ENCODE results near the gene TSPO2.

Gene TSPO2

DNA sequence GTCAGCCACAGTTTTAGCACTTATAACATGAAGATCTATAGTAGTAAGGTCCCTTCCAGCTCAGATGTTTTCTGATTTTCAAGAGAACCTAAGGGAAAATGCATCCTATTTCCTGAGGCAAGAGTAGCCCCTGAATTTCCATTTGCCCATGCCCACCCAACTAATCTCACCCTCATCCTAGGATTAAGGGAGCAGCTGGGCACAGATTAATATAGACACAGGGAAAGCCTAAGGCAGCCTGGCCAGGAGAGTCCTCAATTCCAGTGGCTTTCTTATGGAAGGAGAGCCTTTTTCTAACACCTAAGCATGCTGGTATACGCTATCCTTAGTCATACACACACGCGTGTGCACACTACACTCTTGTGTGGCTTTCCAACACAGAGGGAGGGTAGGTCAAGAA lies 12.2 kb downstream of the TSPO2 start:
- no peaks in the 10 kb centered on the region for H3K4me1 ChIP-seq (ENCODE audit: insufficient read depth, insufficient read length)
- H3K9ac ChIP-seq (ENCODE audit: insufficient read length, low read depth), result no peak overlapping the region
- H3K36me3 ChIP-seq (ENCODE audit: insufficient read depth, insufficient read length, low read length), result no peaks in the 10 kb centered on the region
- TF ChIP-seq ZNF274 (IDR thresholded peaks at IDR 0.05; ENCODE audit: low read depth, low read length) (no peak), YY1 (IDR thresholded peaks at IDR 0.05; ENCODE audit: insufficient read depth, insufficient read length) (no peak), SUZ12 (IDR thresholded peaks at IDR 0.05; ENCODE audit: extremely low read depth, insufficient read depth, insufficient read length) (no peak)
- no peak for DNase-seq (ENCODE audit: low read depth, low spot score)
- H3K27me3 ChIP-seq (ENCODE audit: insufficient read depth, insufficient read length), result no peaks in the 10 kb centered on the region
- no peak overlapping the region for H3K4me3 ChIP-seq (ENCODE audit: insufficient read length, low read depth)
- no peaks in the 10 kb centered on the region for H3K9me3 ChIP-seq (ENCODE audit: insufficient read depth, low read length)

DNA sequence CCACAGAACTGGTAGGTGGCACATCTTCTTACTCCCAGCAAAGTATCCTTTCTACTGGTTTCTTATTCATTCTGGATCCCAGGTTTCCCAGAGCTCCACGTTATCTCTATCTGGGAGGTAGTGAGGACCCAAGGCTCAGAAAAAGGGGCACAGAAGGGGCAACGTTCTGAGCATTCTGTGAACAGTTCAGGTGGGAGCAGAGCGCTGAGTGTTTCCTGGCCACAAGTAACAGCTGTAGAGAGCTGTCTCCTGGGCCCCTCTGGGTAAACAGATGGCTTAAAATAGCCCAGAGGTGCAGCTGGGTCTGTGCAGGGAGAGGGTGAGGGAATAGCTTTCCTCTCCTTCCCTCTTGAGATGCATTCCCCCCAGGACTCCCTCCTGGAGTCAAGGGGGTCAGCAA lies 12.9 kb downstream of the TSPO2 start:
- Histone ChIP-seq H3K27me3 (ENCODE audit: insufficient read depth, insufficient read length) (no peaks in the 10 kb centered on the region), H3K9ac (ENCODE audit: insufficient read length, low read depth) (no peak overlapping the region)

DNA sequence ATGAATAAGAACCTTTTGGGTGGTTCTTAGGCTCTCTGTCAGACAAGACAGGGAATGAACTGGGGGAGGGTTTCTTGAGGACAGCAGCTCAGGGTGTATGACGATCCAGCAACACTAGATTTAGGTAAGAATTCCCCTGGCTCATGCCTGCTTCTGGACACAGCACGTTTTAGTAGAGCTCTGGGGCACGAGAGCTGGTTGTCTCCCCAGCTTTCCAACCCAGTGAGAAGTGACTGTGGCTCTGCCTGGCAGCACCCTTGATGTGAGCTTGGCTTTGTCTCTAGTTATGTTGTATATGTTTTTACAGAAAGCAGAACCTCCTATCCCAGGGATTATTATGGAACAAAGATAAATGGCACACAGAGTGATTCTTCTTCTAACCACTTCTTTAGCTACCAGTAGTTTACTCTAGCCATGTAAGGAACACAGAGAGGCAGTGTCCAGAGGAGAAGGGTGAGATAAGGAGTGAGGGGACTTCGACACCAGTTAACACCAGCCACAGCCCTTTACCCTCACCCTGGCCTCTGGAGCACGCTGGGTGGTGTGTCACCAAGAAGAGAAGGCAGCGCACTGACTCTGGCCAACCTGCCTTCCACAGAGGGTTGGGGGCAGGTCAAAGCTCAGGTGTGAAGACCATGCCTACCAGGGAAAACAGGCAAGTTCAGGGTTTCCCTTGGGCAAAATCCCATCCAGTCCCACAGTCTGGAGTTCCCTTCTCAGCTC lies 14.7 kb downstream of the TSPO2 start:
- TF ChIP-seq SUZ12 (IDR thresholded peaks at IDR 0.05; ENCODE audit: extremely low read depth, insufficient read depth, insufficient read length), result no peak
- TF ChIP-seq YY1 (IDR thresholded peaks at IDR 0.05; ENCODE audit: insufficient read depth, insufficient read length), result no peak
- no peak for TF ChIP-seq ZNF274 (IDR thresholded peaks at IDR 0.05; ENCODE audit: low read depth, low read length)
- no peak overlapping the region for H3K4me3 ChIP-seq (ENCODE audit: insufficient read length, low read depth)
- no peaks in the 10 kb centered on the region for H3K9me3 ChIP-seq (ENCODE audit: insufficient read depth, low read length)
- H3K36me3 ChIP-seq (ENCODE audit: insufficient read depth, insufficient read length, low read length), result peaks cover 6% of the 10 kb centered on the region
- DNase-seq (ENCODE audit: low read depth, low spot score), result no peak
- H3K4me1 ChIP-seq (ENCODE audit: insufficient read depth, insufficient read length), result no peaks in the 10 kb centered on the region
- no peaks in the 10 kb centered on the region for H3K27me3 ChIP-seq (ENCODE audit: insufficient read depth, insufficient read length)
- no peak overlapping the region for H3K9ac ChIP-seq (ENCODE audit: insufficient read length, low read depth)

More for the DNA sequence above, 12.9 kb downstream of the TSPO2 start:
- Histone ChIP-seq H3K36me3 (ENCODE audit: insufficient read depth, insufficient read length, low read length) (no peaks in the 10 kb centered on the region), H3K9me3 (ENCODE audit: insufficient read depth, low read length) (no peaks in the 10 kb centered on the region), H3K4me3 (ENCODE audit: insufficient read length, low read depth) (no peak overlapping the region), H3K4me1 (ENCODE audit: insufficient read depth, insufficient read length) (no peaks in the 10 kb centered on the region)
- TF ChIP-seq SUZ12 (IDR thresholded peaks at IDR 0.05; ENCODE audit: extremely low read depth, insufficient read depth, insufficient read length) (no peak), YY1 (IDR thresholded peaks at IDR 0.05; ENCODE audit: insufficient read depth, insufficient read length) (no peak), ZNF274 (IDR thresholded peaks at IDR 0.05; ENCODE audit: low read depth, low read length) (no peak)
- DNase-seq (ENCODE audit: low read depth, low spot score), result no peak

DNA sequence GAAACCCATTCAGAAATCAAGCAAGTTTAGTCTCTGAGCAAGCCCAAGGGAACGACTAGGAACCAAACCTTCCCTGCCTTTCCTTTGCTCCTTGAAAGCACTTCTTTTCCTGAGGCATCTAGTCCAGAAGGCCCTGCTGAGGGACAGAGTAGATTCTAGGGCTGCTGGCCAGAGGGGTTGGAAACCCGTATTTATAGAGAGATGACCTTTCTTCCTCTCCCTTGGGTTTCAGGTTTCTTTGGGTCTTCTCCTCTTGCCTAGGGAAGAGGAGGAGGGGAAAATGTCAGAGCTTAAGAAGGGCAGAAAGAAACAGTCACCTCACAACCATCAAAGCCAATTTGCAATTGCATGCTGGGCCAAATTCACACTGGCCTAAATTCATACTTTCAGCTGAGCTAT lies 16.5 kb downstream of the TSPO2 start:
- Histone ChIP-seq H3K4me3 (ENCODE audit: insufficient read length, low read depth) (no peak overlapping the region), H3K4me1 (ENCODE audit: insufficient read depth, insufficient read length) (no peaks in the 10 kb centered on the region), H3K9me3 (ENCODE audit: insufficient read depth, low read length) (no peaks in the 10 kb centered on the region), H3K9ac (ENCODE audit: insufficient read length, low read depth) (no peak overlapping the region), H3K27me3 (ENCODE audit: insufficient read depth, insufficient read length) (no peaks in the 10 kb centered on the region), H3K36me3 (ENCODE audit: insufficient read depth, insufficient read length, low read length) (peaks cover 7% of the 10 kb centered on the region)
- TF ChIP-seq SUZ12 (IDR thresholded peaks at IDR 0.05; ENCODE audit: extremely low read depth, insufficient read depth, insufficient read length) (no peak), ZNF274 (IDR thresholded peaks at IDR 0.05; ENCODE audit: low read depth, low read length) (no peak), YY1 (IDR thresholded peaks at IDR 0.05; ENCODE audit: insufficient read depth, insufficient read length) (no peak)
- DNase-seq (ENCODE audit: low read depth, low spot score), result no peak

DNA sequence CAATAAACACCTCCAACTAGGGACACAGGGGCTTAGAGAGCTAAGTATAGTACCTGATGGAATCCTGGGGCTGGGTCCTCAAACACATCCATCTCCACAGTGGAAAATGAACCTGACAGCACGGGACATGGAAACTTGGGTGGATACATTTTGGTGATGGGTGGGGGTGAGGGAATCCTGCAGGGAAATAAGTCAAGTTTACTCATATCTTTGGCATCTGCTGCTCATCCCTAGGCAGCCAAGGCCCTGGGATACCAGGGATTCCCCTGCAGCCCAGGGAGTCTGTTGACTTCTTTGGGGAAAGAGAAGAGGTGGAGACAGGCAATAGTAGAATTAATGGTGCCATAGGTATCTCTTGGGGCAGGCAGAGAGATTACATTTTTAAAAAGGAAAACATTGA lies 17.3 kb downstream of the TSPO2 start:
- TF ChIP-seq SUZ12 (IDR thresholded peaks at IDR 0.05; ENCODE audit: extremely low read depth, insufficient read depth, insufficient read length) (no peak), ZNF274 (IDR thresholded peaks at IDR 0.05; ENCODE audit: low read depth, low read length) (no peak), YY1 (IDR thresholded peaks at IDR 0.05; ENCODE audit: insufficient read depth, insufficient read length) (no peak)
- Histone ChIP-seq H3K9ac (ENCODE audit: insufficient read length, low read depth) (no peak overlapping the region), H3K9me3 (ENCODE audit: insufficient read depth, low read length) (no peaks in the 10 kb centered on the region), H3K4me3 (ENCODE audit: insufficient read length, low read depth) (no peak overlapping the region), H3K4me1 (ENCODE audit: insufficient read depth, insufficient read length) (no peaks in the 10 kb centered on the region), H3K36me3 (ENCODE audit: insufficient read depth, insufficient read length, low read length) (peaks cover 15% of the 10 kb centered on the region), H3K27me3 (ENCODE audit: insufficient read depth, insufficient read length) (no peaks in the 10 kb centered on the region)
- no peak for DNase-seq (ENCODE audit: low read depth, low spot score)

DNA sequence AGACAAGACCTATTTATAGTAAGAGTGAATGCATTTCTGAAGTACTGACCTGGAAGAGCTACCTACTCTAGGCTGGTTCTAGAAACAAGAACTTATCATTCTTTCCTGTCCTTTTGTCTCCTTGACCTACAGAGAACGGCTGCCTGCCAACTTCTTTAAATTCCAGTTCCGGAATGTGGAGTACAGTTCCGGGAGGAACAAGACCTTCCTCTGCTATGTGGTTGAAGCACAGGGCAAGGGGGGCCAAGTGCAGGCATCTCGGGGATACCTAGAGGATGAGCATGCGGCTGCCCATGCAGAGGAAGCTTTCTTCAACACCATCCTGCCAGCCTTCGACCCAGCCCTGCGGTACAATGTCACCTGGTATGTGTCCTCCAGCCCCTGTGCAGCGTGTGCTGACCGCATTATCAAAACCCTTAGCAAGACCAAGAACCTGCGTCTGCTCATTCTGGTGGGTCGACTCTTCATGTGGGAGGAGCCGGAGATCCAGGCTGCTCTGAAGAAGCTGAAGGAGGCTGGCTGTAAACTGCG lies 19.0 kb downstream of the TSPO2 start:
- no peaks in the 10 kb centered on the region for H3K4me1 ChIP-seq (ENCODE audit: insufficient read depth, insufficient read length)
- no peaks in the 10 kb centered on the region for H3K9me3 ChIP-seq (ENCODE audit: insufficient read depth, low read length)
- H3K36me3 ChIP-seq (ENCODE audit: insufficient read depth, insufficient read length, low read length), result peaks cover 26% of the 10 kb centered on the region
- H3K9ac ChIP-seq (ENCODE audit: insufficient read length, low read depth), result no peak overlapping the region
- H3K4me3 ChIP-seq (ENCODE audit: insufficient read length, low read depth), result no peak overlapping the region
- no peak for DNase-seq (ENCODE audit: low read depth, low spot score)
- H3K27me3 ChIP-seq (ENCODE audit: insufficient read depth, insufficient read length), result no peaks in the 10 kb centered on the region
- TF ChIP-seq YY1 (IDR thresholded peaks at IDR 0.05; ENCODE audit: insufficient read depth, insufficient read length), result no peak
- no peak for TF ChIP-seq ZNF274 (IDR thresholded peaks at IDR 0.05; ENCODE audit: low read depth, low read length)
- no peak for TF ChIP-seq SUZ12 (IDR thresholded peaks at IDR 0.05; ENCODE audit: extremely low read depth, insufficient read depth, insufficient read length)

DNA sequence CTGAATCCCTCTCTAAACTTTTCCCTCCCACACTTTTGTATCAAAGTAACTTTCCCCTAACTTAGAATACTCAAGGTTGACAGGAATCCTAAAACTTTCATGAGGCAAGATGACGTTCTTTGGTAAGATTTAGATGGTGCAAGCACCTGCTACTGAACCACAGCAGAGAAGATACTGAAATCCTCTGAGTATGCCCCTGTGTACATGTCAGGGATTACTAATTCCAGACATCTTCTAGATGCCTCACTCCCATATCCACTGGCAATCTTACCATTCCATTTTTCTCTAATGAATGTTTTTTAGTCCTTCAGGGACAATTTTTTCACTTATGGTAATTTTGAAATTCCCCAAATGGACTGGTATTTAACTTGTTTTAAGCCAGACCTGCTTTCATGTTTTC lies 19.8 kb downstream of the TSPO2 start:
- Histone ChIP-seq H3K4me3 (ENCODE audit: insufficient read length, low read depth) (no peak overlapping the region), H3K9me3 (ENCODE audit: insufficient read depth, low read length) (no peaks in the 10 kb centered on the region), H3K9ac (ENCODE audit: insufficient read length, low read depth) (no peak overlapping the region), H3K4me1 (ENCODE audit: insufficient read depth, insufficient read length) (no peaks in the 10 kb centered on the region), H3K27me3 (ENCODE audit: insufficient read depth, insufficient read length) (no peaks in the 10 kb centered on the region), H3K36me3 (ENCODE audit: insufficient read depth, insufficient read length, low read length) (peaks cover 30% of the 10 kb centered on the region)
- TF ChIP-seq SUZ12 (IDR thresholded peaks at IDR 0.05; ENCODE audit: extremely low read depth, insufficient read depth, insufficient read length) (no peak), YY1 (IDR thresholded peaks at IDR 0.05; ENCODE audit: insufficient read depth, insufficient read length) (no peak), ZNF274 (IDR thresholded peaks at IDR 0.05; ENCODE audit: low read depth, low read length) (no peak)
- DNase-seq (ENCODE audit: low read depth, low spot score), result no peak

Measured in NT2/D1 (cell line).